GM12891 (cell line): ENCODE results near the gene LGI1.

Experiments
- PAX5 ChIP-seq: IDR thresholded peaks from 2 replicates; pipeline ENCODE4 v1.6.1; 2011; ENCODE audit warnings: low read length, moderate library complexity, mild to moderate bottlenecking; ENCODE audit not compliant: insufficient read depth, severe bottlenecking
- POLR2A ChIP-seq: IDR thresholded peaks from 2 replicates; pipeline ENCODE4 v1.6.1; 2011; ENCODE audit warnings: low read depth, low read length, control low read depth
- POLR2AphosphoS5 ChIP-seq: IDR thresholded peaks from 2 replicates; pipeline ENCODE4 v1.6.1; 2011; ENCODE audit warnings: low read depth, low read length, control low read depth

DNA sequence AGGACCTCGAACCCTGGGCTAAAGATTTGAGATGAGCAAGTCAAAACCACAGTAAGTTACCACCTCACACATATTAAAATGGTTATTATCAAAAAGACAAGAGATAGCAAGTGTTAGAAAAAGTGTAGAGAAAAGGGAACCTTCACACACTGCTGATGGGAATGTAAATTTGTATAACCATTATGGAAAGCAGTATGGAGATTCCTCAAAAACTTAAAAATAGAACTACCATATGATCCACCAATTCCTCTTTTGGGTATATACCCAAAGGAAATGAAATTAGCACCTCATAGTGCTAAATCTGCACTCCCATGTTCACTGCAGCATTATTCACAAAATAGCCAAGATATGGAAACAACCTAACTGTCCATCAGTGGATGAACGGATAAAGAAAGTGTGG lies 34.6 kb upstream of the LGI1 start:
- TF ChIP-seq POLR2A = no peak
- no peak for TF ChIP-seq POLR2AphosphoS5
- TF ChIP-seq PAX5 = no peak
